ENCODE data around the gene FRK. TPM values are rescaled to one million over a fixed set of nuclear protein-coding genes. Genes with fewer than 3 reads are reported as not detected.

Gene FRK
- total RNA-seq, 1 donor from 2014 or later: 1.1 TPM

DNA sequence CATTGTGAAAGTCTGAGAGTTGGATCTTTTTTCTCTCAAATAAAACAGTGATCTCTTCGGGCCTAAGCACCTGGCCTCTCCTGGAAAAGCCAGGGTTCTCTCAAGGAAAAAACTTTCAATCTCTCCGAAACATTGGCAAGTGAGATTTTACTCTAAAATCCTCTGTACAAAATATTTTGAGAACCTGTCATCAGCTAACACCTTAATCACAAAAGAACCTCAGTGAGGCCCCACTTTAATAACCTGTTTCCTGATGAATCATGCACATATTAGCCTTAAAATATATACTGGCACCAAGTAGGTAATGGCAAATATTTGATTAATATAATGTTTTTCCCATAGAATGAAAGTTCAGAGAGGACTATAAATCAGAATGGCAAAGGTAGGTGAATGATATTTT lies 177.9 kb downstream of the FRK start:
- Mint-ChIP-seq H3K36me3 (ENCODE audit: low read depth) (no peaks in the 10 kb centered on the region), H3K27me3 (ENCODE audit: low read depth) (no peaks in the 10 kb centered on the region), H3K4me1 (ENCODE audit: low read depth) (no peaks in the 10 kb centered on the region), H3K4me3 (ENCODE audit: unreplicated experiment) (no peak overlapping the region), H3K9me3 (ENCODE audit: low read depth) (no peaks in the 10 kb centered on the region), H3K27ac (ENCODE audit: unreplicated experiment) (no peak overlapping the region)
- TF ChIP-seq, protein P1, sequence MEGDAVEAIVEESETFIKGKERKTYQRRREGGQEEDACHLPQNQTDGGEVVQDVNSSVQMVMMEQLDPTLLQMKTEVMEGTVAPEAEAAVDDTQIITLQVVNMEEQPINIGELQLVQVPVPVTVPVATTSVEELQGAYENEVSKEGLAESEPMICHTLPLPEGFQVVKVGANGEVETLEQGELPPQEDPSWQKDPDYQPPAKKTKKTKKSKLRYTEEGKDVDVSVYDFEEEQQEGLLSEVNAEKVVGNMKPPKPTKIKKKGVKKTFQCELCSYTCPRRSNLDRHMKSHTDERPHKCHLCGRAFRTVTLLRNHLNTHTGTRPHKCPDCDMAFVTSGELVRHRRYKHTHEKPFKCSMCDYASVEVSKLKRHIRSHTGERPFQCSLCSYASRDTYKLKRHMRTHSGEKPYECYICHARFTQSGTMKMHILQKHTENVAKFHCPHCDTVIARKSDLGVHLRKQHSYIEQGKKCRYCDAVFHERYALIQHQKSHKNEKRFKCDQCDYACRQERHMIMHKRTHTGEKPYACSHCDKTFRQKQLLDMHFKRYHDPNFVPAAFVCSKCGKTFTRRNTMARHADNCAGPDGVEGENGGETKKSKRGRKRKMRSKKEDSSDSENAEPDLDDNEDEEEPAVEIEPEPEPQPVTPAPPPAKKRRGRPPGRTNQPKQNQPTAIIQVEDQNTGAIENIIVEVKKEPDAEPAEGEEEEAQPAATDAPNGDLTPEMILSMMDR (IDR thresholded peaks at IDR 0.05): no peak
- DNase-seq (ENCODE audit: low spot score): no peak

DNA sequence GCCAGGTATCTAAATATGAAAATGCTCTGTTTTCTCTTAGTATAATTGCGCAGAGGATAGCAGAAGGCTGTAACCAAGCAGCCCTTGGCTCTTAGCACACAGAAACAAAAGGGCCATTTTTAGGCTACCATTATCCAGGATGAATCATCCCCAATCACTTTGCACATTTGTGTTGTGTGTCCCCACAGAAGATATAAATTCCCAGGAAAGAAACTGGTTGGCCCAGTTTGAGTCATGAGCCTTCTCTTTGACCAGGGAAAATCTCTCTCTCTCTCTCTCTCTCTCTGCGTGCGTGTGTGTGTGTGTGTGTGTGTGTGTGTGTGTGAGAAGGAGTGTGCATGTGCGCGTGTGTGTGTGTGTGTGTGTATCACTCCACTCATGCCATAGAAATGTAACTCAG lies 178.5 kb downstream of the FRK start:
- Mint-ChIP-seq H3K27ac (ENCODE audit: unreplicated experiment) (no peak overlapping the region), H3K36me3 (ENCODE audit: low read depth) (no peaks in the 10 kb centered on the region), H3K9me3 (ENCODE audit: low read depth) (no peaks in the 10 kb centered on the region), H3K4me3 (ENCODE audit: unreplicated experiment) (no peak overlapping the region), H3K27me3 (ENCODE audit: low read depth) (peaks cover 3% of the 10 kb centered on the region), H3K4me1 (ENCODE audit: low read depth) (no peaks in the 10 kb centered on the region)
- no peak for DNase-seq (ENCODE audit: low spot score)
- TF ChIP-seq, protein P1 (IDR thresholded peaks at IDR 0.05): no peak

Other genes starting within 250 kb of the FRK start
- gene NT5DC1, start 40.0 kb upstream of the FRK start, total RNA-seq: 20.5 to 21.2 TPM (median 20.6 TPM) in 3 replicates
- gene COL10A1, start 65.2 kb upstream of the FRK start, total RNA-seq: 0.10 to 0.21 TPM in 2 of 3 replicates, not detected in the other
- 27.2 to 33.1 TPM (median 27.6 TPM) in 3 replicates for gene TSPYL4, start 193.2 kb upstream of the FRK start, total RNA-seq
- 66.0 to 76.8 TPM (median 67.4 TPM) in 3 replicates for gene TSPYL1, start 219.0 kb upstream of the FRK start, total RNA-seq